ENCODE data around the gene SERPINC1.
"Not testable (repeated sequence)": the region's sequence is repeated elsewhere in the genome, so short reads cannot be mapped to it uniquely, and the experiment has no call there.

Gene SERPINC1

GRCh38 chr1:173889885-173890284 is 27.2 kb downstream of the SERPINC1 start:
- DNase-seq = no peak

GRCh38 chr1:173888749-173889148 is 28.4 kb downstream of the SERPINC1 start:
- DNase-seq = no peak

- DNase-seq = no peak
These were observed 29.5 kb downstream of the SERPINC1 start for GRCh38 chr1:173887627-173888026.

GRCh38 chr1:173886746-173887611 is 30.1 kb downstream of the SERPINC1 start:
- no peak for DNase-seq

- no peak for DNase-seq
These were observed 32.4 kb downstream of the SERPINC1 start for GRCh38 chr1:173884701-173885100.

GRCh38 chr1:173881117-173881516 is 36.0 kb downstream of the SERPINC1 start:
- not testable (repeated sequence) for DNase-seq

- DNase-seq = no peak
These were observed 38.9 kb downstream of the SERPINC1 start for GRCh38 chr1:173878251-173878650.

GRCh38 chr1:173876732-173877131 is 40.4 kb downstream of the SERPINC1 start:
- DNase-seq = no peak

GRCh38 chr1:173871500-173871899 is 45.6 kb downstream of the SERPINC1 start:
- DNase-seq = no peak

GRCh38 chr1:173871091-173871490 is 46.0 kb downstream of the SERPINC1 start:
- DNase-seq = no peak

- DNase-seq = no peak
These were observed 46.7 kb downstream of the SERPINC1 start for GRCh38 chr1:173870252-173871075.

GRCh38 chr1:173869021-173869359 is 48.1 kb downstream of the SERPINC1 start:
- no peak for DNase-seq

GRCh38 chr1:173868266-173869020 is 48.7 kb downstream of the SERPINC1 start, which contains the start of gene ZBTB37:
ZBTB37 (plus strand) TSS chr1:173868380; CDS start chr1:173870226, 1,846 bp downstream.
- peak; percentile 86 for DNase-seq

- DNase-seq = peak; percentile 100
These were observed 49.3 kb downstream of the SERPINC1 start, which contains the start of gene GAS5 for GRCh38 chr1:173867753-173868265. GAS5 (minus strand) TSS chr1:173867989.

GRCh38 chr1:173867141-173867752 is 49.9 kb downstream of the SERPINC1 start:
- DNase-seq = peak; percentile 71

GRCh38 chr1:173866413-173867115 is 50.6 kb downstream of the SERPINC1 start:
- no peak for DNase-seq

- DNase-seq = no peak
These were observed 51.5 kb downstream of the SERPINC1 start for GRCh38 chr1:173865468-173866164.

GRCh38 chr1:173864179-173864867 is 52.8 kb downstream of the SERPINC1 start:
- no peak for DNase-seq

GRCh38 chr1:173863224-173864161 is 53.6 kb downstream of the SERPINC1 start:
- DNase-seq = no peak
